Activated CD8-positive, alpha-beta memory T cell treated with anti-CD3 and anti-CD28 coated beads for 4 hours (primary cell): ENCODE data around the gene CABLES2.

Experiments used
- DNase-seq, 2 donors: peaks; one replicate each; pipeline ENCODE4 v3.0.0-alpha.2; 2020; ENCODE audit warnings: low read depth in 2 of 2

CABLES2 gene

DNA sequence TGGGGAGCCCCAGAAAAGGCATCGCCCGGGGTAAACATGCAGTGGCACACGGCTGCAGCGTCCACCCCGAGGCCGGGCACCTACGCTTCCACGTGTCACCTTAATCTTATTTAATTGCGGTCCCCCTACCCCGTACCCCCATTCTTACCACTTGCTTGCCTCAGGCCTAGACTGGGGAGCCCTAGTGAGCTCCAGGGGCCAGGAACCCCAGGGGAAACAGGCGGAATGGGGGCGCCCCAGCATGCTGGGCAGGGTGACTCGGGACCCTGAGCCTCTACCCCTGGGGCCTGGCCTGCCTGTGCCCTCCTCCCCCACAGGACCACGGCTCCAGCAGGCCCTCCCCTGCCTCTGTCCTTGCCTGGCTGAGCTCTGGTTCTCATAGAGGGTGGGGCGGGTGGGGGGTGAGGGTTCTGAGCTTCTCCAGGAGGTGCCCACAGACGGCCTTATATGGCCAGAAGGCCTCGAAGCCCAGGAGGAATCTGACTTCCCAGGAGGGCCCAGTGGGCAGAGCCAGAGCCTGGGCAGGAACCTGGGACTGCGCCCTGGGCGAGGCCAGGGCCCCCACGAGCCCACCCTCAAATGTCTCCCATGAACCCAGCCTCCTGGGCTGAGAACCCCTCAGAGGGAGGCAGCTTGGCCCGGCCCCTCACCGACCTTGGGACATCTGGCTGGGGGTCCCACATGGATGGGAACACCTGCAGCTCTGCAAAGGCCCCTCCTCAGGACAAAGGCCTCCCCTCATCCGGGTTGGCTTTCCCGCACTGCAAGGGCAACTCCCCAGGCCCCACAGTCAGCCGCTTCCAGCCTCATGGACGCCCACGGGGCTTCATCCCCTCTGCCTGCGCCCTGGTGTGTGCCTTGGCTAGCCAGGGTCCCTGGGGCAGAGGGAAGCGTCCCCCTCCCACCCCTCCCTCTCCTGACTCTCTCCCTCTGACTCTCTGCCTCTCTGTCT lies 34.8 kb downstream of the CABLES2 start:
- DNase-seq = no peak

DNA sequence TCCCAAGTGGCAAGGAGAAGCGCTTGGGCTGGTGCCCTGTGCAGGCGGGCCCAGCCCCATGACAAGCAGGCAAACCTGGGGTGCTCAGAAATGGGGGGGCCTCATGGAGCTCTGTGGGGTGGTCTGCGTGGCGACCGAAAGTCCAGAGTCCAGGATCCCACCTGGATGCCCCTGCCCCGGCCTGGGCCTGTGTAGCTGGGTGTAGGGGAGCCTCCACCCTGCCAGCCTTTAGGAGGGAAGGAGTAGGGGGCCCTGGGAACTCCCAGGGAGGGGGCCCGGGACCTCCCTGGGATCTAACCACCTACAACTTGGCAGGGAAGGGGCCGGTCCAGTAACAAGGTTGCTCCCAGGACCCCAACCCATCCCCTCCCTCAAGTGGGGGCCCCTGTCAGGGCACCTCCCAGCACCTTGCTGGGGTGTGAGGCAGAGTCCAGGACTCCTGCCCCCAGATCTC lies 35.5 kb downstream of the CABLES2 start:
- DNase-seq = no peak

DNA sequence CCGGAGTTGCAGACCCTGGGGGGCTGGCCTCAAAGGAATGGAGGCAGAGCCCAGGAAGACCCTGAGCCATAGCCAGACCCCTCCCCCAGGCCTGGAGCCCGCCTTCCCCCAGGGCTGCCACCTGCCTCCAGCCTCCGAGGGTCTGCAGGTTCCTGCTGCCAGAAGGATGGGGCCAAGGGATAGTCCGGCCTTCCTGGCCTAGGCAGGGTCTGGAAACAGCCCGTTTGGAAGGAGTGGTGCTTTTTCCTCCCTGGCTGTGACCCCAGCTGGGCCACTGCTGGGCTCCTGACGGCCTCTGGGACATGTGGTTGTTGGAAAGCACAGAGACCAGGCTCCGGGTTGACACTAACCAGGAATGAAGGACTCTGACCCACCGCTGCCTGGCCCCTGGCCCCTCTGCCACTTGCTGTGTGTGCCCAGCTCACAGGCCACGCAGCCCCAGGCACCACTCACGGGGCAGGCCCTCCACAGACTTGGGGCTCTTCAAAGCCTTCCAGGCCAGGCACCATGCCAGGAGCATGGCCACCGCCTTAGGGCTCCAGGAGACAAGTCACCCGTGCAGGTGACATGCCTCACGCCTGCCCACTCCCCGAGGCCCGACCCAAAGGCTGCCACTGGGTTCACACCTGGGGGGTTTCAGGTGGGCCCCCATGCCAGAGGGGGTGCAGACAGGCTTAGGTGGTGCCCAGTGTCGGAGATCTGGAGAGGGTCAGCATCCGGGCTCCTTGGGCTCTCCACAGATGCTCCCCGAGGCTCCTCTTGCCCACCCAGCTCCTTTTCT lies 36.1 kb downstream of the CABLES2 start:
- DNase-seq = no peak

DNA sequence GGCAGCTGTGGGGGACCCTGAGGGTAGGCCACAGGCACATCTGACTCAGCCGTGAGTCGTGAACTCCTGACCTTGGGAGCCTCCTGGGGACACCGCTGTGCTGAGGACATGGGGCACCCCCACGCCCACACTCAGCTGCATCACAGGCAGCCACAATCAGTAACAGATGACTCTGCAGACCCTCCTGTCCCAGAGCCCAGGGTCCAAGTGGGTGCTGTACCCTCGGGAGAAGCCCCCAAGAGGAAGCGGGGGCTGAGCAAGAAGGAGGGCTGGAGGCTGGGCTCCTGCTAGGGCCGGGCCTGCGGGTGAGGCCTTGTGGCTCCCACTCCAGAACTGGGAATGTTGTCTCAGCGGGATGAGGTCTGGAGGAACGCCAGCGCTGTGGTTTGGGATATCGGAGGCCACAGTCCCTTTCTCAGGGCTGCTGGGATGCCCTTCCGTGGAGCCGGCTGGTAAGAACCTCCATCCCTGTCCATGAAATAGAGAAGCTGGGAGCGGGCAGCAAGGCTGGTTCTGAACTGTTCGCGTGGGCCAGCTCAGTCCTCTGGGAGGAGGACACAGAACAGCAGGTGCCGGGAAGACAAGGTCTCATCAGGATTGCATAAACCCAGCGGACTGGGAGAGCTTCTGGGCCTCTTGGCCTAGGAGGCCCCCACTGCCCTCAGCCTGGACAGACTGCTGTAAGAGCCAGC lies 36.8 kb downstream of the CABLES2 start:
- peak in 1 of 2 donors; percentile 19 for DNase-seq

DNA sequence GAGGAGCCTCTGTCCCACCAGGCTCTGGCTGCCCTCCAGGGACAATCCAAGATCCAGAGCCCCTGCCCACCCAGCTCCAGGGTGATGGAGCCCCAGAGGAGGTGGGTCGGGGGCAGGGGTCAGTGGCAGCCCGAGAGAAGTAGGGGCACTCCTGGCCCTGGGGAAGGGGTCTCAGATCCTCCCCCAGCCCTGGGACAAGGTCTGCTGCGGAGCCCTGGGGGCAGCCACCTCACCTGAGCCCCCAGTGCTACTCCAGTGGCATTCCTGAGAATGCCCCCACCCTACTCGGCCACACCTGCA lies 37.3 kb downstream of the CABLES2 start:
- DNase-seq = no peak

DNA sequence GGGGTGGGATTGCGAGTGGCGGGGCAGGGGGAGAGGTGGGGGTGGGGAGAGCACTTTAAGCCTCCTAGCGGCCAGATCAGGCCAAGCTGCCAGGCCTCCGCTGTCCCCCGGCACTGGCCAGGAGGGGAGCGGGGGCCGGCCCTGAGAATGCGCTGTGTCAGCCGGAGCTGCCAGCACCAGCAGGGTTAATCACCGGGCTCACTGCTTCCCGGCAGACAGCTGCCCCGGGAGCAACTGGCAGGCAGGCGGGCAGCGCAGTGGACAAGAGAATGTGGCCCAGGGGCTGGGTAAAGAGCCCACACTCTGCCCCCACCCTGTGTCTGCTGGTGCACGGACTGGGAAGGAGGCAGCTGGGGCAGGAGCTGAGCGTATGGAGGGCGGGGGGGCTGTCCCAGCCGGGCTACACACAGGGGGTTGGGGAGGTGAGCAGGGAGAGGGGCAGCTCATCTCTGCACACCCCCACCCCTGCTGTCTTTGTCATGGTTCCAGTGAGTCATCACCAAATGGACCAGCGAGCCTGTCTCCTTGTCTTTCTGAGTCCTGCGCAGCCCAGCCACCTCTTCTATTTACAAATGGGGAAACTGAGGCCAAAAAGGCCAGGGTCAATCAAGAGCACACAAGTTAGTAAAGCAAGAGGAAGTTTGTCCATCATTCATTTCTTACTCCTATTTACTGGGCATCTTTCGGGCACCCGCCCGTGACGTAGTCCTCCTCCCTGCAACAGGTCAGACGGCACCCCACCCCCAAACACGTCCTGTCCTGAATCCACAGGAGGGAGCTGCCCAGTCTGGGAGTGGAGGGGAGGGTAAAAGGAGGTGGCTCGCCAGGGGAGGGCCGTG lies 37.9 kb downstream of the CABLES2 start:
- DNase-seq = no peak

DNA sequence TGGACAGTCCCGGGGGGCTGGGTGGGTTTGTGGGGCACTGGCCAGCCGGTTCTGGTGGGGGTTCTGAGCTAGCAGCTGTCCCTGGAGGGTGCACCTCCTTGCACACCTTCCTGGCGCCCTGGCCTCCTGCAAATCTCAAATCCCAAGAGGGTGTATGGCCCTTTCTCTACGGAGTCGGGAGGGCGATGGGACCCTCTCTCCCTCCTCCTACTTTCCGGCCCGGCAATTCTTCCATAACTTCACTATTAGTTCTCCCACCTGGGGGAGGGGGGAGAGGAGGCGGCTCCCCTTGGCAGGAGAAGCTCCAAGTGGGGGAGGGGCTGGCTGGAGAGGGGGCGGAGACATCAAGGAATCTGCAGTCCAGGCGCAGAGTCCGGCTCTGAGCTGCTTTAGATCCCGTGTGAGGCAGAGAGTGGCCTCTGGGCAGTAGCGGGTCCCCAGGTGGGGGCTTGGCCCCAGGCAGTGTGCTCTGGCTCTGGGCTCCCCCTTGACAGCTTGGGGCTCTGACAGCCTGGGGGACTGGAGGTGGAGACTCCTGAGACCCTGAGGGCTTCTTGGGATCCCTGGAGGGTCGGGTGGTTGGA lies 38.6 kb downstream of the CABLES2 start:
- DNase-seq = no peak

DNA sequence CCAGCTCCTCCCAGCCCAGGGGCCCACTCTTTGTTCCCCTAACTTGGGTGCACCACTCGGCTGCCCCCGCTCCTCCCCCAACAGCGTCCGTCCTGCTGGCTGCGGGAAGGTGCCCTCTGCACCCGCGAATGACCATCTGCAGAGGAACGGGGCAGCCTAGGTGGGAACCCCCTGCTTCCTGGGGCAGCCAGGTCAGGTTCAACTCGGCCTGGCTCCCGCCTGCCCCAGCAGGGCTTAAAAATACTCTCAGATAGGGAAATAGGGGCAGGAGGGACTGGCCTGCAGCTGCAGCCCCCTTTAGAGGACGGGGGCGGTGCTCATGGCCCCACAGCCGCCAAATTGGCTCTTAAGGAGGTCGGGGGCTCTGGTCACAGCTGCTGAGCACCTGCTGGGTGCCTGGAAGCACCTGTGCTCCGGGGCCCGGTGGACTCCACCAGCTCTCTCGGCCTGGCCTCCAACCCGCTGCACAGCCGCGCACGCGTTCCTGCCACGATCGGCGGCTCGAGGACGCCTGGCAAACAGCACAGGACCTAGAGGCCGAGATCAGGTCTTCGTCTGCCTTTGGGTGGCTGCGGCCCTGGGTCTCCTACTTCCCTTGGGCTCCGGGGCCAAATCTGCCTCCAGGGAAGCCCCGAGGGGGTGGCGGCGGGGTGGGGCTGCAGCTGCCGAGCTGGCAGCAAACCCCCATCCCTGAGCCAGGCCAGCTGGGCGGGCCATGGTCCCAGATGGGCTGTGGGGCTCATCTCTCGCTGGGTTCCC lies 39.3 kb downstream of the CABLES2 start:
- no peak for DNase-seq

DNA sequence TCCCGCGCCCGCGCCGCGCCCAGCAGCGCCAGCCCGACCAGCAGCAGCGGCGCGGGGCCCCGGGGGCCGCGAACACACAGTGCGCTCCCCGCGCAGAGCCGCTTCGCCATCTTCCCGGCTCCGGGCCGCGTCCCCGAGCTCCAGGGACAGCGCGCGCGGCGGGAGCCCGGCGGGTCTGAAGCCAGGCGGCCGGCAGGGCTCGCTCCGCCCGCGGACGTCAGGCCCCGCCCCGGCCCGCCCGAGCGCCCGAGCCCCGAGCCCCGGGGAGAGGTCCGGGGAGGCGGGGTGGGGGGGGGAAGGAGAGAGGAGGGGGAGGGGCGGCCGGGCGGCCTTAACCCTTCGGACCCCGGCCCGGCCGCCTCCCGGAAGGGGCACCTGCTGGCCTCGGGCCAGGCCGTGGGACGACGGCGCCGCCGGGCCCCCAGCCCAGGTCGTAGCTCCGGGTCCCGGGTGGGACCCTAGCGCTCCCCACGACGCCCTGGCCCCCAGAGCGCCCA lies 39.9 kb downstream of the CABLES2 start, which contains the start of gene LAMA5:
LAMA5 (minus strand) TSS at position 177 of the 497 bp plus-strand sequence; CDS start at position 110, 67 bp downstream.
- no peak for DNase-seq

DNA sequence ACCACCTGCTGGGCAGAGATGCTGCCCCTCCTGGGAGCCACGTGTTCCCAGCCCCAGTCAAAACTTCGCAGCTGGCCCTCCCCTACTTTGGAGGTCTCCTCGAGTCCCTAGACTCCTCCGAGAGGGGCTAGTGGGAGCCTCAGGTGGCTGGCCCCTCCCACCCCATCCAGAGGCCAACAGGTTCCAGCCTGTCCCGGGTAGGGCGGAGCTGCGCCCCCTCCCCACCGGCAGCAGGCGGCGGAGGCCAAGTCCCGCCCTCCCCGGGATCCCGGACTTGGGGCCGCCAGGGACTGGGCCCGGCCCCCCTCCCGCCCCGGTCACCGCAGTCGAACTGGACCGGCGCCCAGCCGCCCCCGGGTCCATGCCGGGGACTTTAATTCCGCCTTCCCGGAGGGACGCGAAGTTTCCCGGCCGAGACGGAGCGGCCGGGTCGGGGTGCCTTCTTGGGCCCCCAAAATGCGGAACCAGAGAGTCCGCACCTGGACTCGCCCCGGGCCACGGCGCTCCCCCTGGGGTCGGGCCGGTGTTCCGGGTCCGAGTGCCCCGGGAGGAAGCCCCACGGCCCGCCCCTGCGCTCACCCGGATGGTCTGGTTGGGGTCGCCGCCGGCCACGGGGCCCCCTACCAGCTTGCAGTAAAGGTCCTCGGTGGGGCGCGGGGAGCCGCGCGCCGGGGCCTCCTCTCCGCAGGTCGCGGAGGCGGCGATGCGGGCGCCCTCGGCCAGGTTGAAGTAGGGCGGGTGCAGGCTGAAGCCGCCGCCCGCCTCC lies 40.5 kb downstream of the CABLES2 start:
- no peak for DNase-seq

DNA sequence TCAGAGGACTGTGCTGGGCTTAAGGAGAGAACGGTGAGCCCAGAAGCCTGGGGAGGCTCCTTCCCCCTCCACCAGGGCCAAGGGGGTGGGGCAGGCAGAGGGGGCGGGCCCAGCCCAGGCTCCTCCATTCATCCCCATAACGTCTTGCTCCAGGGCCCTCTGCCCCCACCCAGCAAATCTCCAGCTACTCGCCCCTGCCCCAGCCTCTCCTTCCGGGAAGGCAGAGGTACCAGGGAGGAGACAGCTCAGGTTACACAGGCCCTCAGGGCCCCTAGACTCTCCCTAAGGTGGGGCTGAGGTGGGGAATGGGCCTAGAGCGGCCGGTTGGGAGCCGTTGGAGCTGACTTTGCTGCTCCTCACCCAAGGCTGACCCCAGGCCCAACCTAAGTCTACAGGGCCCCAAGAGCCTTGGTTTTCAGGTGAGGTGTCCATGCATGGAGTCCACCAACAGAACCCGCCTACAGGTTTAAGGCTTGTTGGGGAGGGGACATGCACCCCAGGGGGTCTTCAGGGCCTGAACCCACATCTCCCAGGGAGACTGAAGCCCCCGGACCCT lies 41.2 kb downstream of the CABLES2 start:
- DNase-seq = no peak

DNA sequence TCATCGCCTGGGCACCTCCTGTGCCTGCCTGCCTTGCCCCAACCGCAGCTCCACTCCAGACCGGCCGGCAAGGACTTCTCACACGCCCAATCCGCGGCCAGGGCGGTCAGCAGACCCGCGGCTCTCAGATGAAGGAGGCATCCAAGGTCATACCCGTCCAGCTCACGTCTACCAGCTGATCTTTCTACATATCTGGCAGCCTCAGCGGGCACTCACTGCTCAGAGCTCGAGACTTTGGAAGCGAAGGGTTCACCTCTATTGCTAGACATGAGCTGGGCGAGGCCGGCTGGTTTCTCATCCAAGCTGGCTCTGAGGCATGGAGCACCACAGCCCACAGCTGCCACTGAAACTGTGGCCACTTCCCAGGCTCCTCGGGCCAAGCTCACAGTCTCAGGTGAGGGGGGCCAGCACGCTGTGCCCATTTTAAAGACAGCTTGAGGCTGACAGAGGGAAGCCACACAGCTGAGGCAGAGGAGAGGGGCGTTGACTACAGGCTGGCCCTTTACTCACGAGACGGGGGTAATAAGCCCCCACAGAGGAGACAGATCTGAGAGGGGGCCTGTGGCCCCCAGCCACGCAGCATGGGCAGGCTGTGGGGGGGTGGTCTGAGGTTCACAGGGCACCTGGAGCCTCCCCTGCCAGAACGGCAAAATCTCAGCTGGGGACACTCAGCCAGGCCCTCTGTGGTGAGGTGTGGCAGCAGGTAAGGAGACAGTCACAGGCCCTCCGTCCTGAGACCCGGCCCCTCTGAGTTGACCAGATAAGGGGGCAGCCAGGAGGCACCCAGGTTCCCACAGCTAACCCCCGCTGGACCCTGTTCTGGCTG lies 42.0 kb downstream of the CABLES2 start:
- DNase-seq = no peak

DNA sequence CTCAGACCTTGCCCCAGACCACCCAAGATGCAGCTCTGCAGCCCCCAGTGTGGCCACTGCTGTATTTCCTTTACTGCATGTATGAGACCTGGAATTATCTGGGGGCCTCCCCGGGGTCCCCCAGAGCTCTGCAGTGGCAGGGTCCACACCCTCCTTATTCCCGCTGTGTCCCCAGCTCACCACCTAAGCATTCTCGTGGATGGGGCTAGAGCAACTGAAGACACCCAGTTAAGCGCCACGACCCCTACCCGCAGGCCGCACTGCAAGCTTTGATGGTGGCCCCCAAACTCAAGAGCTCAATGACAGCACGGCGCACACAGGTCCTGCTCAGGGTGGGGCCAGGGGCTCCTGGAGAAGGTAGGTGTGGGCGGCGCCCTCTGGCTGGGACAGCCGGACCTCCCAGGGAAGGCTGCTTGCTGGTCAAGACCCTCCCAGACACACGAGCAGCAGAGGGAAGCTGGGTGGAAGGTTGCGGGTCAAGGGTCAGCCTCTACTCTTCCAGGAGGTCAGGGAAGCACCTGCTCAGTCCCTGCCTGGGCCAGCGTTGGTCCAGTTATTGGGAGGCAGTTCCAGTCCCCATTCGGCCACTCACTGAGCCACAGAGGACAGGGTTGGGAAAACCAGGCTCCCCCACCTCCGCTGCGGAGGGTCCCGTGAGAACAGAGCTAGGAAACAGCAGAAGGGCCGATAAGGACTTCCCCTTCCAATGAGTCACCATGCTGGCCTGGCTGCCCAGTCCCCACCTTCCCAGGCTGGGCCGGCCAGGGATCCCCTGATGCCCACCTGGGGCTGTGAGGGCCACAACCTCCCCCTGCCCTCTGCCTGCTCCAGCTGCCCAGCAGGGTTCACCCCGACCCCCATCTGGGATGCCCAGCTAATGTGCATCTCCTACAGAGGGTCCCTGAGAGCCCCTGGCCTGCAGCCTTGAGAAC lies 42.9 kb downstream of the CABLES2 start:
- no peak for DNase-seq

DNA sequence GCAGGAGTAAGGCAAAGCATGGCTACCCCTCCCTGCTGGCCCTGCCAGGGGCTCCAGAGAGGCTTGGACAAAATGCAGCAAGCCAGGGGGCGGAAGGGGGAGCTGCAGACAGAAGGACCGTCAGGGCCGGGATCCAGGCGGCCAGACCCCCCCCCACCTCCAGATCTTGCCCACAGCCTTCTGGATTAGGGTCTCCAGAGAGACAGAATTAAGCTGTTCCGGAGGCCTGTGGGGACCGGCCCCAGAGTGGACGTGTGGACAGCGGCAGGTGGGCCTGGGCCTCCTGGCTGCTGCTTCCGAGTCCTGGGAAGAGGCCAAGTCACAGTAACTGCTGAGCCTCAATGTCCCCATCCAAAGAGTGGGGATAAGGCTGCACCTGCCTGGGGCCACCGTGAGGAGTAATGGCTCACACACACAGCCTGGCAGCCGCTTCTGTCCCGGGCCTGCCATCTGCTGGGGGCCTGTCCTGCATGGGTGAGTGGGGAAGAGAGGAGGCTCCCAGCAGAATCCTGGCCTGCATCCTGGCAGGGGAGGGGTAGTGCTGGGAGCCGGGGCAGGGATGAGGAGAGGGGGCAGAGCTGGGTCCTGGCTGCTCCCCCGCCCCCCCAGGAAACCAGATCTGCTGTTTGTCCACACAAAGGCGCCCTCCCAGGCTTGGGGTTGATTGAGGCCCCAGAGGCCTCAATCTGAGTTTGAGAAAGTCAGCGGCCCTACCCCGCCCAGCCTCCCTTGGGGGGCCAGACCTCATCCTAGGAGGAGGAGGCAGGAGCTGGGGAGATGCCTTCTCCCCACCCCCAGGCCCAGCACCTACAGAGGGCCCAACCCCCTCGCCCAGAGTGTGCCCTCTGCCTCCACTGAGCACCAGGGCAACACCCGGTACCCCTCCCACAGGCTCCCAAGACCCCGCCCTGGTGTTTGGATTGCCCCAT lies 43.8 kb downstream of the CABLES2 start:
- DNase-seq = no peak

DNA sequence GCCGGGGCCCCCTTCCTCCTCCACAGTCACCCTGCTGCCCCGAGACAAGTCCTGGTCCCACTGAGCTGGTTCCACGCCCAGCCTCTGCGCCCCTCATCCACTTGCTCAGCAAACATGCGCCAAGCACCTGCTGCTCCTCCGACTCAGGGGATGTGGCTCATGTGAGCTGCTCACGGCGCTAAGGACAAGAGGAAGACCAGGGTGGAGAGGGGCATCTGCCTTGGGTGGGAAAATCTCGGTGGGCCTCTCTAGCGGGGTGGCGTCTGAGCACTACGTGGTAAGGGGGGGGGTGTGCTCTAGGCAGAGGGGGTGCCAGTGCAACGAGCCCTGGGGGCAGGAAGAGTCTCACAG lies 44.5 kb downstream of the CABLES2 start:
- DNase-seq = no peak
